ENCODE results near the gene SMARCA4. TPM values are rescaled to one million over a fixed set of nuclear protein-coding genes. Genes with fewer than 3 reads are reported as not detected.

SMARCA4 gene
- total RNA-seq, 1 experiment from 2014 or later, result 127 TPM

GRCh38 chr19:11024259-11024658, 63.4 kb downstream of the SMARCA4 start:
- TF ChIP-seq CTCF (IDR thresholded peaks at IDR 0.05; ENCODE audit: unreplicated experiment), result no peak
- intact Hi-C loops (cut with micrococcal nuclease), result no loop called here
- Mint-ChIP-seq H3K4me3 (ENCODE audit: unreplicated experiment) (no peak overlapping the region), H3K27ac (ENCODE audit: low read depth, unreplicated experiment) (no peak overlapping the region), H3K4me1 (ENCODE audit: insufficient read depth, unreplicated experiment) (no peaks in the 10 kb centered on the region), H3K36me3 (ENCODE audit: insufficient read depth, unreplicated experiment) (peaks cover 71% of the 10 kb centered on the region), H3K27me3 (ENCODE audit: insufficient read depth, unreplicated experiment) (no peaks in the 10 kb centered on the region), H3K9me3 (ENCODE audit: unreplicated experiment) (no peaks in the 10 kb centered on the region)
- ChIA-PET CTCF (interaction anchor here (1.2 to 2.3 kb wide), 3 partner anchors 11 to 88 kb away, joined by 6 to 11 read pairs (median 7); no protein-coding TSS in a partner anchor), POLR2A (no interaction called here)
- BruUV-seq (replicated peaks), result no TSS peak
- no peak for DNase-seq (ENCODE audit: unreplicated experiment)

DNA sequence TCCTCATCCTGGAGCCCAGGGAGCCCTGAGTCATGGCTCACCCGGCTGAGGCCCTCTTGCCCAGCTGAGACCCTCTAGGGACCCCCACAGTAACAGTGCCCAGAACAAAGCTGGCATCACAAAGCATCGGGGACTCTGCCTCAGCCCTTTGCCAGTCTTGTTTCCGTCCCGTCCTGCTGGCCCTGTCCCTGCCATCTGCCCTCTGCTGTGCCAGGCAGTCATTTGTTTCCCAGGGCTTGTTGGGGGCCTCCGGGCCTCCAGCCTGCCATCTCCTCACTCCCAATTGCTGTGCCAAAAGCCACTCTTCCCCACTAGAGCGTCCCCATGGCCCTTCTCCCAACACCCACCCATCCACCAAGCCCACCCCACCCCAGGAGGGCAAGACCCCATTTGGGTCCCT, 64.2 kb downstream of the SMARCA4 start:
- no peak for DNase-seq (ENCODE audit: unreplicated experiment)
- Mint-ChIP-seq H3K36me3 (ENCODE audit: insufficient read depth, unreplicated experiment) (peaks cover 75% of the 10 kb centered on the region), H3K4me3 (ENCODE audit: unreplicated experiment) (no peak overlapping the region), H3K27me3 (ENCODE audit: insufficient read depth, unreplicated experiment) (no peaks in the 10 kb centered on the region), H3K9me3 (ENCODE audit: unreplicated experiment) (no peaks in the 10 kb centered on the region), H3K27ac (ENCODE audit: low read depth, unreplicated experiment) (no peak overlapping the region), H3K4me1 (ENCODE audit: insufficient read depth, unreplicated experiment) (no peaks in the 10 kb centered on the region)
- no peak for TF ChIP-seq CTCF (IDR thresholded peaks at IDR 0.05; ENCODE audit: unreplicated experiment)
- BruUV-seq (replicated peaks), result no TSS peak
- CTCF ChIA-PET, result interaction anchor here (1.2 to 1.4 kb wide), 2 partner anchors 11 to 88 kb away, joined by 6 to 11 read pairs; no protein-coding TSS in a partner anchor
- POLR2A ChIA-PET, result no interaction called here
- intact Hi-C loops (cut with micrococcal nuclease), result no loop called here

DNA sequence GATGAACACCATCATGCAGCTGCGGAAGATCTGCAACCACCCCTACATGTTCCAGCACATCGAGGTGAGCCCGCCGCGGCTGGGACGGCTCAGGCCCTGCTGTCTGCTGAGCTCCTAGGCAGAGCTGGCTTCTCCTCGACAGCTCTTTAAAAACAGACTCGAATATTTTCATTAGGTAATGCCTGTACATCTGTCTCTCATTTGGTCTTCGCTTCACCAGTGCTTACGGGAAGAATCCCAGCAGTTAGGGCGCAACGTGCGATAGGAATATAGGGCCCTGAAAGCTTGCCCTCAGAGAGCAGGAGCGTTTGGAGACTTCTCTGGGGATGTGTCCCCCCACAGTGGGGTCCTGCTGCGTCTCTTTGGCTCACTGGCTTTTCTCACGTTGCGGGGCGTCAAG, 64.6 kb downstream of the SMARCA4 start:
- intact Hi-C loops (cut with micrococcal nuclease), result no loop called here
- no peak overlapping the region for H3K4me3 Mint-ChIP-seq (ENCODE audit: unreplicated experiment)
- H3K27me3 Mint-ChIP-seq (ENCODE audit: insufficient read depth, unreplicated experiment), result no peaks in the 10 kb centered on the region
- DNase-seq (ENCODE audit: unreplicated experiment), result no peak
- H3K27ac Mint-ChIP-seq (ENCODE audit: low read depth, unreplicated experiment), result no peak overlapping the region
- H3K4me1 Mint-ChIP-seq (ENCODE audit: insufficient read depth, unreplicated experiment), result no peaks in the 10 kb centered on the region
- ChIA-PET POLR2A (no interaction called here), CTCF (interaction anchor here (1.2 to 1.4 kb wide), 2 partner anchors 10 to 89 kb away, joined by 6 to 11 read pairs; no protein-coding TSS in a partner anchor)
- H3K36me3 Mint-ChIP-seq (ENCODE audit: insufficient read depth, unreplicated experiment), result peaks cover 75% of the 10 kb centered on the region
- no peak for TF ChIP-seq CTCF (IDR thresholded peaks at IDR 0.05; ENCODE audit: unreplicated experiment)
- no TSS peak for BruUV-seq (replicated peaks)
- no peaks in the 10 kb centered on the region for H3K9me3 Mint-ChIP-seq (ENCODE audit: unreplicated experiment)

DNA sequence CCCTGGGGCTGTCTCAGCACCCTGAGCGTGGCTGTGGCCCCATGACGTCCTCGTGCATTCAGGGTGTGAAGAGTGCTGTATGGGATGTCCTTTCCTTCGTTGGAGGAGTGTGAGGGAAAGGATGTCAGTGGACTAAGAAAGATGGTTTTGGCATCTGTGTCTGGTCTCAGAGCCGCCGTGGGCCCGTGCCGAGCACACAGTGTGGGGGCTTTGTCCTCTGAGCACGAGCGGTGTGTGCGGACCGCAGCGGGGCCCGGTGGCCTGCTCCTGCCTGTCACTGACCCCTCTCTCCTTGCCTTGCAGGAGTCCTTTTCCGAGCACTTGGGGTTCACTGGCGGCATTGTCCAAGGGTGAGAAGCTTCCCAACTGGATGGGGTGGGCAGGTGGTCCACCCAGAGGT, 65.2 kb downstream of the SMARCA4 start:
- Mint-ChIP-seq H3K27ac (ENCODE audit: low read depth, unreplicated experiment) (no peak overlapping the region), H3K9me3 (ENCODE audit: unreplicated experiment) (no peaks in the 10 kb centered on the region), H3K27me3 (ENCODE audit: insufficient read depth, unreplicated experiment) (no peaks in the 10 kb centered on the region), H3K4me1 (ENCODE audit: insufficient read depth, unreplicated experiment) (no peaks in the 10 kb centered on the region), H3K36me3 (ENCODE audit: insufficient read depth, unreplicated experiment) (peaks cover 72% of the 10 kb centered on the region), H3K4me3 (ENCODE audit: unreplicated experiment) (no peak overlapping the region)
- no peak for TF ChIP-seq CTCF (IDR thresholded peaks at IDR 0.05; ENCODE audit: unreplicated experiment)
- ChIA-PET POLR2A (no interaction called here), CTCF (interaction anchor here (0.6 to 1.6 kb wide), 3 partner anchors 9 to 508 kb away, joined by 3 to 11 read pairs (median 6); no protein-coding TSS in a partner anchor)
- intact Hi-C loops (cut with micrococcal nuclease), result no loop called here
- no peak for DNase-seq (ENCODE audit: unreplicated experiment)
- BruUV-seq (replicated peaks), result no TSS peak

Measured in MCF 10A (cell line).